Keratinocyte (primary cell): ENCODE data around the gene RNF227. TPM values are rescaled to one million over a fixed set of nuclear protein-coding genes. Genes with fewer than 3 reads are reported as not detected.

ENCODE experiments used
- DNase-seq: peaks from one replicate; pipeline ENCODE4 v3.0.0-alpha.2; 2011; ENCODE audit warnings: low read depth, missing footprints, low spot score
- FAIRE-seq: peaks from 2 replicates; lab custom pipeline; 2011; peaks lifted over from hg19 to GRCh38; lab: Jason Lieb, UNC
- H2AFZ ChIP-seq: 2 replicates; pipeline ENCODE4 v1.6.0; 2012; ENCODE audit warnings: low read length, control low read depth, inconsistent platforms; ENCODE audit not compliant: control insufficient read depth
- H3K27ac ChIP-seq: 2 replicates; pipeline ENCODE4 v1.5.1; 2011; ENCODE audit warnings: low read length; ENCODE audit not compliant: control insufficient read depth, insufficient read depth
- H3K27me3 ChIP-seq: 3 replicates; pipeline ENCODE4 v1.6.0; 2011; ENCODE audit warnings: low read length; ENCODE audit not compliant: control insufficient read depth, insufficient read depth; ENCODE audit errors: extremely low read depth
- H3K36me3 ChIP-seq, 2 experiments: 2 replicates in 1 of 2; 3 replicates in 1 of 2; pipeline ENCODE4 v1.5.1; 2011; ENCODE audit warnings: low read length in 2 of 2, mild to moderate bottlenecking in 1 of 2; ENCODE audit not compliant: control insufficient read depth in 2 of 2, insufficient read depth in 2 of 2; ENCODE audit errors: extremely low read depth in 1 of 2
- H3K4me1 ChIP-seq: 3 replicates; pipeline ENCODE4 v1.5.1; 2011; ENCODE audit warnings: low read length; ENCODE audit not compliant: control insufficient read depth, insufficient read depth; ENCODE audit errors: extremely low read depth
- H3K4me2 ChIP-seq: 3 replicates; pipeline ENCODE4 v1.6.0; 2011; ENCODE audit warnings: low read depth, low read length; ENCODE audit not compliant: control insufficient read depth, insufficient read depth; ENCODE audit errors: extremely low read depth
- H3K4me3 ChIP-seq, 3 experiments: fragments of 200-600 bp in 1 of 3; sonication (generic) in 1 of 3; 2 replicates in 2 of 3; 3 replicates in 1 of 3; pipeline ENCODE4 v1.5.1; 2011 to 2016; ENCODE audit warnings: low read length in 3 of 3, mild to moderate bottlenecking in 3 of 3, control low read depth in 2 of 3, inconsistent platforms in 1 of 3, low read depth in 1 of 3, mixed read lengths in 1 of 3, mixed run types in 1 of 3, moderate library complexity in 1 of 3; ENCODE audit not compliant: control insufficient read depth in 2 of 3, insufficient read depth in 2 of 3; ENCODE audit errors: extremely low read depth in 1 of 3
- H3K79me2 ChIP-seq: 2 replicates; pipeline ENCODE4 v1.6.0; 2012; ENCODE audit warnings: low read length; ENCODE audit not compliant: control insufficient read depth, insufficient read depth
- H3K9ac ChIP-seq: 3 replicates; pipeline ENCODE4 v1.6.0; 2011; ENCODE audit warnings: low read length; ENCODE audit not compliant: control insufficient read depth, insufficient read depth; ENCODE audit errors: extremely low read depth
- H3K9me1 ChIP-seq: 3 replicates; pipeline ENCODE4 v1.6.0; 2011; ENCODE audit warnings: low read length; ENCODE audit not compliant: control insufficient read depth, insufficient read depth; ENCODE audit errors: extremely low read depth
- H3K9me3 ChIP-seq: 2 replicates; pipeline ENCODE4 v1.5.1; 2012; ENCODE audit warnings: low read depth, low read length; ENCODE audit not compliant: control insufficient read depth
- H4K20me1 ChIP-seq: 3 replicates; pipeline ENCODE4 v1.6.0; 2011; ENCODE audit warnings: low read length; ENCODE audit not compliant: control insufficient read depth, insufficient read depth; ENCODE audit errors: extremely low read depth
- EZH2 ChIP-seq: IDR thresholded peaks from one replicate; pipeline ENCODE4 v1.6.1; 2012; ENCODE audit warnings: inconsistent platforms, mild to moderate bottlenecking, low read length, moderate library complexity
- dilution Hi-C: fragments of 300-500 bp; cut with MboI; formaldehyde crosslinking; loops from one replicate; pipeline ENCODE4 v1.7.0; 2020; ENCODE audit warnings: low sequenced_read_pairs; ENCODE audit not compliant: extremely low pct_ligation_motif_present
- polyA plus RNA-seq, 5 experiments: library from polyadenylated mRNA; depleted of rRNA in 3 of 5; stranded (reverse) in 3 of 5; stranded (forward) in 1 of 5; unstranded in 1 of 5; fragments of >200 nt; gene quantifications; 1 replicate in 1 of 5; 2 replicates in 3 of 5; 3 replicates in 1 of 5; pipeline versions ENCODE4 v1.2.1 to v1.2.3, GENCODE V29; 2011 to 2012; ENCODE audit warnings: missing spikeins in 2 of 5, low read depth in 1 of 5, low replicate concordance in 1 of 5
- TF ChIP-seq, protein P1 (sequence below), 3 experiments: IDR thresholded peaks in 1 of 3; conservative IDR thresholded peaks in 1 of 3; optimal IDR thresholded peaks in 1 of 3; 2 replicates in 2 of 3; 3 replicates in 1 of 3; pipeline versions ENCODE3 to v1.5.1; 2011; ENCODE audit warnings: low read length in 3 of 3, mild to moderate bottlenecking in 3 of 3, moderate library complexity in 2 of 3, control low read depth in 1 of 3, inconsistent platforms in 1 of 3; ENCODE audit not compliant: insufficient read depth in 2 of 3; ENCODE audit errors: extremely low read depth in 1 of 3

Gene RNF227
- polyA plus RNA-seq, 1 donor (not counting 4 experiments of a cell fraction or from before 2014, with no cell fraction given), result 3.6 TPM

- Histone ChIP-seq H3K4me1 (peaks cover 46% of the 10 kb centered on the region), H3K9me3 (no peaks in the 10 kb centered on the region), H3K9ac (peak overlapping the region; percentile 86), H3K79me2 (peaks cover 18% of the 10 kb centered on the region), H3K27ac (peak overlapping the region; percentile 89), H3K4me3 (peak overlapping the region; percentile 61 to 86 (median 76)), H3K27me3 (no peaks in the 10 kb centered on the region), H2AFZ (peak overlapping the region; percentile 17), H3K4me2 (peak overlapping the region; percentile 88), H3K9me1 (no peaks in the 10 kb centered on the region), H3K36me3 (peaks cover 11 to 19% of the 10 kb centered on the region in 2 experiments), H4K20me1 (no peaks in the 10 kb centered on the region)
- DNase-seq, result no peak
- dilution Hi-C loops, result no loop called here
- TF ChIP-seq EZH2, result no peak
- TF ChIP-seq, protein P1, sequence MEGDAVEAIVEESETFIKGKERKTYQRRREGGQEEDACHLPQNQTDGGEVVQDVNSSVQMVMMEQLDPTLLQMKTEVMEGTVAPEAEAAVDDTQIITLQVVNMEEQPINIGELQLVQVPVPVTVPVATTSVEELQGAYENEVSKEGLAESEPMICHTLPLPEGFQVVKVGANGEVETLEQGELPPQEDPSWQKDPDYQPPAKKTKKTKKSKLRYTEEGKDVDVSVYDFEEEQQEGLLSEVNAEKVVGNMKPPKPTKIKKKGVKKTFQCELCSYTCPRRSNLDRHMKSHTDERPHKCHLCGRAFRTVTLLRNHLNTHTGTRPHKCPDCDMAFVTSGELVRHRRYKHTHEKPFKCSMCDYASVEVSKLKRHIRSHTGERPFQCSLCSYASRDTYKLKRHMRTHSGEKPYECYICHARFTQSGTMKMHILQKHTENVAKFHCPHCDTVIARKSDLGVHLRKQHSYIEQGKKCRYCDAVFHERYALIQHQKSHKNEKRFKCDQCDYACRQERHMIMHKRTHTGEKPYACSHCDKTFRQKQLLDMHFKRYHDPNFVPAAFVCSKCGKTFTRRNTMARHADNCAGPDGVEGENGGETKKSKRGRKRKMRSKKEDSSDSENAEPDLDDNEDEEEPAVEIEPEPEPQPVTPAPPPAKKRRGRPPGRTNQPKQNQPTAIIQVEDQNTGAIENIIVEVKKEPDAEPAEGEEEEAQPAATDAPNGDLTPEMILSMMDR (optimal IDR thresholded peaks at IDR 0.05 in 1 of 3, IDR thresholded peaks at IDR 0.05 in 1 of 3, conservative IDR thresholded peaks at IDR 0.05 in 1 of 3; ENCODE audit: extremely low read depth in 1 of 3, insufficient read depth in 2 of 3, low read length in 3 of 3), result peak in 1 of 3 experiments; percentile 11
- no peak for FAIRE-seq
Measured at GRCh38 chr17:7886227-7887037, 29.7 kb downstream of the RNF227 start.

DNA sequence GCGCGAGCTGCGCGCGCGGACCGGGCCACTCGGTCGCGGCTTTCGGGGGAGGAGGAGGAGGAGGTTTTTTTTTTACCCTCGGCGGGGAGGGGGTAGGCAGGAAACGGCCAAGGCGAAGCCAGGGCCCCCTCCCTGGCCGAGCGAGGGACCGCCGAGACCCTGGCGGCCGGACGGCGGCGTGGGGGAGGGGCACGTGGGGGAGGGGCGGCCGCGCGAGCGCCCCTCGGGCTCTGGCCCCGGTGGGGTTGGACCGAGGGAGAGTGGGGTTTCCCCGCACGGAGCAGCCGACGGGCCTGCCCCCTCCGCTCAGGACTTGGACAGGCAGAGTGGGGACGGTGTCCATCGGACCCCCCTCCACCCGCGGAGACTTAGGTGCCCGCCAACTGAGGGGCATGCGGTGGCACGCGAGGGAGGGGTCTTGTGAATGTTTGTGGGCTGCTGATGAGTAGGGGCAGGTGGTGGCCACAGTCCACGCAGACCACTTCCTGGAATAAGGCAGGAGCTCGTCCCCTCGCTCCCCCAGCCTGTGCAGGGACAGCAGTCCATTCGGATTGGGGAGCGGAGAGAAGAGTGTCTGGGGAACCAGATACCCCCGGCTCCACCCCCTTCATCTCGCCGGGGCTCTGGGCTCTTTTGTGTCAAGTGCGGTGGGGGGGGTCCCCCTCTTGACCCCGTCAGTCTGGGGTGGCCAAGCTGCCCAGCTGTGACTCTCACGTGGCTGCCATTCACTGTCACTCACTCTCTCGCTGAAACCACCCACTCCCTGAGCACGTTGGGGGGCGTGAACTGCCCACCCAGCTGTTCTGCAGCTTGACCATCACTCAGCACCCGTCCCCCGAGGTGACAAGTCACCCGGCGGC is 30.5 kb downstream of the RNF227 start:
- H3K79me2 ChIP-seq, result peaks cover 18% of the 10 kb centered on the region
- H4K20me1 ChIP-seq, result no peaks in the 10 kb centered on the region
- H3K9me3 ChIP-seq, result no peaks in the 10 kb centered on the region
- H3K9me1 ChIP-seq, result no peaks in the 10 kb centered on the region
- no peaks in the 10 kb centered on the region for H3K27me3 ChIP-seq
- no peak for FAIRE-seq
- H2AFZ ChIP-seq, result no peak overlapping the region
- H3K4me1 ChIP-seq, result peaks cover 48% of the 10 kb centered on the region
- TF ChIP-seq, protein P1 (optimal IDR thresholded peaks at IDR 0.05 in 1 of 3, IDR thresholded peaks at IDR 0.05 in 1 of 3, conservative IDR thresholded peaks at IDR 0.05 in 1 of 3; ENCODE audit: extremely low read depth in 1 of 3, insufficient read depth in 2 of 3, low read length in 3 of 3), result peak in 1 of 3 experiments; percentile 18
- TF ChIP-seq EZH2, result no peak
- H3K27ac ChIP-seq, result peak overlapping the region; percentile 89
- peak overlapping the region; percentile 61 to 86 (median 76) for H3K4me3 ChIP-seq
- peak overlapping the region; percentile 88 for H3K4me2 ChIP-seq
- H3K9ac ChIP-seq, result peak overlapping the region; percentile 86
- DNase-seq, result no peak
- H3K36me3 ChIP-seq, result peaks cover 5 to 19% of the 10 kb centered on the region in 2 experiments
- dilution Hi-C loops, result no loop called here
